ENCODE measurements around the gene EVI5L. TPM values are rescaled to one million over a fixed set of nuclear protein-coding genes. Genes with fewer than 3 reads are reported as not detected.

EVI5L gene
- total and polyA plus RNA-seq, 2 of the 13 experiments (the other 11 are each of a cell fraction or from before 2014, with no cell fraction given), result 1.7 to 2.4 TPM

GRCh38 chr19:7852851-7853769 is 23.1 kb downstream of the EVI5L start (continued):
- TF ChIP-seq ZSCAN5A (CRISPR knock-in tag; IDR thresholded peaks at IDR 0.05; ENCODE audit: borderline replicate concordance) (no peak; the same call in 1 of the 2 replicates), ZNF317 (CRISPR knock-in tag; IDR thresholded peaks at IDR 0.05) (no peak; the same call in 1 of the 2 replicates), MTF1 (CRISPR knock-in tag; IDR thresholded peaks at IDR 0.05) (no peak), FOXO1 (CRISPR knock-in tag; IDR thresholded peaks at IDR 0.05) (peak; percentile 82), HMG20A (CRISPR knock-in tag; IDR thresholded peaks at IDR 0.05; ENCODE audit: borderline replicate concordance) (0 out of 2 replicates have a peak, but pooled peaks have one; percentile 47), ZNF646 (CRISPR knock-in tag; IDR thresholded peaks at IDR 0.05) (no peak), ZNF792 (CRISPR knock-in tag; IDR thresholded peaks at IDR 0.05) (peak; percentile 86), FOXP1 (IDR thresholded peaks at IDR 0.05) (no peak), FOXP1 (CRISPR knock-in tag; IDR thresholded peaks at IDR 0.05) (peak; percentile 72), ZNF264 (CRISPR knock-in tag; IDR thresholded peaks at IDR 0.05) (peak; percentile 69), ZNF44 (CRISPR knock-in tag; IDR thresholded peaks at IDR 0.05) (peak; percentile 82; the same call in 1 of the 2 replicates), ZFP62 (CRISPR knock-in tag; IDR thresholded peaks at IDR 0.05) (no peak), EEA1 (CRISPR knock-in tag; IDR thresholded peaks at IDR 0.05; ENCODE audit: borderline replicate concordance) (peak; percentile 90; the same call in 1 of the 2 replicates), RORA (CRISPR knock-in tag; IDR thresholded peaks at IDR 0.05) (no peak), FOXA3 (CRISPR knock-in tag; IDR thresholded peaks at IDR 0.05) (peak; percentile 73), CENPX (CRISPR knock-in tag; IDR thresholded peaks at IDR 0.05) (no peak), CCAR2 (optimal IDR thresholded peaks at IDR 0.05; ENCODE audit: low read depth, low read length) (no peak), ZNF207 (IDR thresholded peaks at IDR 0.05; ENCODE audit: borderline replicate concordance) (no peak), SYNCRIP (IDR thresholded peaks at IDR 0.05; ENCODE audit: insufficient read depth, low read depth, low read length) (no peak), TP53 (CRISPR knock-in tag; conservative IDR thresholded peaks at IDR 0.05) (peak; percentile 78; the same call in 1 of the 2 replicates), MAF1 (CRISPR knock-in tag; IDR thresholded peaks at IDR 0.05; ENCODE audit: borderline replicate concordance) (peak; percentile 94), PTBP1 (IDR thresholded peaks at IDR 0.05; ENCODE audit: low read depth, low read length, poor library complexity, severe bottlenecking) (no peak), NBN (conservative IDR thresholded peaks at IDR 0.05) (no peak)
